ENCODE results near the gene GPC5. TPM values are rescaled to one million over a fixed set of nuclear protein-coding genes. Genes with fewer than 3 reads are reported as not detected.

GPC5 gene
- total RNA-seq, 1 donor from 2014 or later: 8.7 TPM

- ATAC-seq (no peak), DNase-seq (no peak)
- no peak overlapping the region for H3K4me3 ChIP-seq
- intact Hi-C loops (cut with DNase I): no loop called here
- TF ChIP-seq CTCF (IDR thresholded peaks at IDR 0.05): no peak
- H3K4me1 ChIP-seq: no peaks in the 10 kb centered on the region
- H3K9me3 ChIP-seq: no peaks in the 10 kb centered on the region
- no peaks in the 10 kb centered on the region for H3K36me3 ChIP-seq
- H3K27me3 ChIP-seq (ENCODE audit: low read depth): no peaks in the 10 kb centered on the region
- H3K27ac ChIP-seq: no peak overlapping the region
These were observed 131.5 kb downstream of the GPC5 start for GRCh38 chr13:91529739-91530482.

GRCh38 chr13:91531646-91532045 lies 133.2 kb downstream of the GPC5 start:
- DNase-seq (no peak), ATAC-seq (no peak)
- H3K36me3 ChIP-seq: no peaks in the 10 kb centered on the region
- H3K27me3 ChIP-seq (ENCODE audit: low read depth): no peaks in the 10 kb centered on the region
- no peak overlapping the region for H3K4me3 ChIP-seq
- H3K4me1 ChIP-seq: no peaks in the 10 kb centered on the region
- H3K9me3 ChIP-seq: no peaks in the 10 kb centered on the region
- no peak overlapping the region for H3K27ac ChIP-seq
- intact Hi-C loops (cut with DNase I): no loop called here
- TF ChIP-seq CTCF (IDR thresholded peaks at IDR 0.05): no peak

GRCh38 chr13:91533354-91533753 lies 134.9 kb downstream of the GPC5 start:
- H3K27me3 ChIP-seq (ENCODE audit: low read depth): no peaks in the 10 kb centered on the region
- no peaks in the 10 kb centered on the region for H3K9me3 ChIP-seq
- no peak for DNase-seq
- H3K4me3 ChIP-seq: no peak overlapping the region
- H3K27ac ChIP-seq: no peak overlapping the region
- no peaks in the 10 kb centered on the region for H3K4me1 ChIP-seq
- TF ChIP-seq CTCF (IDR thresholded peaks at IDR 0.05): no peak
- H3K36me3 ChIP-seq: no peaks in the 10 kb centered on the region
- ATAC-seq: no peak
- intact Hi-C loops (cut with DNase I): no loop called here

GRCh38 chr13:91534996-91535395 lies 136.6 kb downstream of the GPC5 start:
- DNase-seq (no peak), ATAC-seq (no peak)
- H3K36me3 ChIP-seq: no peaks in the 10 kb centered on the region
- no peak for TF ChIP-seq CTCF (IDR thresholded peaks at IDR 0.05)
- H3K4me1 ChIP-seq: peaks cover 8% of the 10 kb centered on the region
- no peak overlapping the region for H3K4me3 ChIP-seq
- intact Hi-C loops (cut with DNase I): no loop called here
- no peaks in the 10 kb centered on the region for H3K9me3 ChIP-seq
- H3K27me3 ChIP-seq (ENCODE audit: low read depth): no peaks in the 10 kb centered on the region
- H3K27ac ChIP-seq: no peak overlapping the region

GRCh38 chr13:91537376-91537775 lies 139.0 kb downstream of the GPC5 start:
- Histone ChIP-seq H3K27ac (no peak overlapping the region), H3K9me3 (no peaks in the 10 kb centered on the region), H3K4me3 (no peak overlapping the region), H3K4me1 (peaks cover 15% of the 10 kb centered on the region), H3K27me3 (ENCODE audit: low read depth) (no peaks in the 10 kb centered on the region), H3K36me3 (no peaks in the 10 kb centered on the region)
- ATAC-seq (no peak), DNase-seq (no peak)
- intact Hi-C loops (cut with DNase I): no loop called here
- TF ChIP-seq CTCF (IDR thresholded peaks at IDR 0.05): no peak
